ENCODE measurements around the gene BAG5.
A peak's percentile ranks its signal among the peaks of the same experiment; 100 is the strongest.

The BAG5 gene

GRCh38 chr14:103559766-103560165 is 2.7 kb downstream of the BAG5 start:
- Histone ChIP-seq H3K27me3 (ENCODE audit: insufficient read depth, low read length, poor library complexity, severe bottlenecking) (no peaks in the 10 kb centered on the region), H3K4me1 (ENCODE audit: insufficient read depth, low read length, poor library complexity, severe bottlenecking) (peaks cover 47% of the 10 kb centered on the region), H4K20me1 (ENCODE audit: insufficient read depth, low read length, poor library complexity, severe bottlenecking) (peaks cover 71% of the 10 kb centered on the region), H3K4me3 (ENCODE audit: low read length, poor library complexity, severe bottlenecking) (peak overlapping the region; percentile 54), H3F3A (ENCODE audit: low read depth) (peaks cover 6% of the 10 kb centered on the region; the same call in 1 of the 2 replicates), H3K36me3 (ENCODE audit: insufficient read depth, low read length) (peaks cover 8% of the 10 kb centered on the region; the same call in 1 of the 2 replicates), H3K79me2 (ENCODE audit: insufficient read depth, low read length) (peaks cover 75% of the 10 kb centered on the region), H3K9me3 (ENCODE audit: insufficient read depth, low read depth, low read length) (no peaks in the 10 kb centered on the region), H3K4me2 (ENCODE audit: low read depth, low read length, poor library complexity, severe bottlenecking) (peak overlapping the region; percentile 74), H3K9ac (ENCODE audit: low read depth, low read length, poor library complexity, severe bottlenecking) (peak overlapping the region; percentile 57), H2AFZ (ENCODE audit: low read length) (no peak overlapping the region), H3K9me2 (replicated peaks; ENCODE audit: low read depth, low read length) (no peaks in the 10 kb centered on the region)
- TF ChIP-seq CTCF (conservative IDR thresholded peaks at IDR 0.05; ENCODE audit: low read length): no peak
- no peak for TF ChIP-seq EZH2phosphoT487 (IDR thresholded peaks at IDR 0.05; ENCODE audit: borderline replicate concordance)

- H3K9me3 ChIP-seq (ENCODE audit: insufficient read depth, low read depth, low read length): no peaks in the 10 kb centered on the region
- peaks cover 6% of the 10 kb centered on the region; the same call in 1 of the 2 replicates for H3F3A ChIP-seq (ENCODE audit: low read depth)
- H3K9ac ChIP-seq (ENCODE audit: low read depth, low read length, poor library complexity, severe bottlenecking): peak overlapping the region; percentile 57
- peaks cover 8% of the 10 kb centered on the region; the same call in 1 of the 2 replicates for H3K36me3 ChIP-seq (ENCODE audit: insufficient read depth, low read length)
- no peaks in the 10 kb centered on the region for H3K9me2 ChIP-seq (replicated peaks; ENCODE audit: low read depth, low read length)
- no peaks in the 10 kb centered on the region for H3K27me3 ChIP-seq (ENCODE audit: insufficient read depth, low read length, poor library complexity, severe bottlenecking)
- TF ChIP-seq EZH2phosphoT487 (IDR thresholded peaks at IDR 0.05; ENCODE audit: borderline replicate concordance) (no peak), CTCF (conservative IDR thresholded peaks at IDR 0.05; ENCODE audit: low read length) (no peak)
- H3K4me1 ChIP-seq (ENCODE audit: insufficient read depth, low read length, poor library complexity, severe bottlenecking): peaks cover 40% of the 10 kb centered on the region
- H2AFZ ChIP-seq (ENCODE audit: low read length): no peak overlapping the region
- H3K4me2 ChIP-seq (ENCODE audit: low read depth, low read length, poor library complexity, severe bottlenecking): peak overlapping the region; percentile 74
- peak overlapping the region; percentile 54 for H3K4me3 ChIP-seq (ENCODE audit: low read length, poor library complexity, severe bottlenecking)
- peaks cover 60% of the 10 kb centered on the region for H3K79me2 ChIP-seq (ENCODE audit: insufficient read depth, low read length)
- peaks cover 66% of the 10 kb centered on the region for H4K20me1 ChIP-seq (ENCODE audit: insufficient read depth, low read length, poor library complexity, severe bottlenecking)
Observed at GRCh38 chr14:103558071-103558882, 4.2 kb downstream of the BAG5 start.

GRCh38 chr14:103556946-103557758 is 5.3 kb downstream of the BAG5 start:
- Histone ChIP-seq H3K9me3 (ENCODE audit: insufficient read depth, low read depth, low read length) (no peaks in the 10 kb centered on the region), H3K4me3 (ENCODE audit: low read length, poor library complexity, severe bottlenecking) (no peak overlapping the region), H2AFZ (ENCODE audit: low read length) (no peak overlapping the region), H3K4me2 (ENCODE audit: low read depth, low read length, poor library complexity, severe bottlenecking) (peak overlapping the region; percentile 22), H3F3A (ENCODE audit: low read depth) (peaks cover 6% of the 10 kb centered on the region; the same call in 1 of the 2 replicates), H3K4me1 (ENCODE audit: insufficient read depth, low read length, poor library complexity, severe bottlenecking) (peaks cover 40% of the 10 kb centered on the region), H3K79me2 (ENCODE audit: insufficient read depth, low read length) (peaks cover 54% of the 10 kb centered on the region), H3K27me3 (ENCODE audit: insufficient read depth, low read length, poor library complexity, severe bottlenecking) (no peaks in the 10 kb centered on the region), H3K9ac (ENCODE audit: low read depth, low read length, poor library complexity, severe bottlenecking) (no peak overlapping the region), H3K9me2 (replicated peaks; ENCODE audit: low read depth, low read length) (no peaks in the 10 kb centered on the region), H3K36me3 (ENCODE audit: insufficient read depth, low read length) (peaks cover 8% of the 10 kb centered on the region; the same call in 1 of the 2 replicates), H4K20me1 (ENCODE audit: insufficient read depth, low read length, poor library complexity, severe bottlenecking) (peaks cover 64% of the 10 kb centered on the region)
- TF ChIP-seq EZH2phosphoT487 (IDR thresholded peaks at IDR 0.05; ENCODE audit: borderline replicate concordance): no peak
- peak; percentile 17; the same call in 1 of the 2 replicates for TF ChIP-seq CTCF (conservative IDR thresholded peaks at IDR 0.05; ENCODE audit: low read length)

Data from Loucy (cell line).